ENCODE results near the gene MTM1.

The MTM1 gene

GRCh38 chrX:150551963-150552362 is 16.5 kb upstream of the MTM1 start:
- no peak for DNase-seq

- DNase-seq, result no peak
Observed at GRCh38 chrX:150558424-150558823, 10.0 kb upstream of the MTM1 start.

- DNase-seq, result no peak
Observed at GRCh38 chrX:150564838-150565237, 3.6 kb upstream of the MTM1 start.

GRCh38 chrX:150565551-150565950 is 2.9 kb upstream of the MTM1 start:
- DNase-seq, result no peak

- no peak for DNase-seq
Observed at GRCh38 chrX:150566734-150567182, 1.7 kb upstream of the MTM1 start.

GRCh38 chrX:150567645-150568319 is 639 bp upstream of the MTM1 start:
- no peak for DNase-seq

GRCh38 chrX:150569155-150569477 is 695 bp downstream of the MTM1 start:
- DNase-seq, result no peak

- DNase-seq, result no peak
Observed at GRCh38 chrX:150570512-150570911, 2.1 kb downstream of the MTM1 start.

- DNase-seq, result no peak
Observed at GRCh38 chrX:150572206-150572605, 3.8 kb downstream of the MTM1 start.

- no peak for DNase-seq
Observed at GRCh38 chrX:150573106-150573505, 4.7 kb downstream of the MTM1 start.

- DNase-seq, result no peak
Observed at GRCh38 chrX:150573702-150574101, 5.3 kb downstream of the MTM1 start.

- no peak for DNase-seq
Observed at GRCh38 chrX:150574559-150575418, 6.4 kb downstream of the MTM1 start.

GRCh38 chrX:150575419-150575814 is 7.0 kb downstream of the MTM1 start:
- no peak for DNase-seq

- DNase-seq, result no peak
Observed at GRCh38 chrX:150577174-150577573, 8.8 kb downstream of the MTM1 start.

- no peak for DNase-seq
Observed at GRCh38 chrX:150581093-150581775, 12.8 kb downstream of the MTM1 start.

GRCh38 chrX:150582338-150582948 is 14.0 kb downstream of the MTM1 start:
- no peak for DNase-seq

- peak; percentile 16 for DNase-seq
Observed at GRCh38 chrX:150587585-150588503, 19.4 kb downstream of the MTM1 start.

- DNase-seq, result no peak
Observed at GRCh38 chrX:150594584-150594983, 26.2 kb downstream of the MTM1 start.

- DNase-seq, result no peak
Observed at GRCh38 chrX:150599226-150599625, 30.8 kb downstream of the MTM1 start.

GRCh38 chrX:150602296-150602695 is 33.9 kb downstream of the MTM1 start:
- no peak for DNase-seq

- DNase-seq, result no peak
Observed at GRCh38 chrX:150602743-150603142, 34.3 kb downstream of the MTM1 start.

- DNase-seq, result no peak
Observed at GRCh38 chrX:150605603-150606002, 37.2 kb downstream of the MTM1 start.
